Pancreas (tissue), 10 donors: ENCODE measurements around the gene RFT1. TPM values are rescaled to one million over a fixed set of nuclear protein-coding genes. Genes with fewer than 3 reads are reported as not detected.
A peak's percentile ranks its signal among the peaks of the same experiment; 100 is the strongest.

Experiments
- ATAC-seq, 4 donors: fragments of 200-7000 bp; cut with Tn5 transposase; one replicate each; pipeline versions ENCODE4 v1.8.0 to v1.9.1; 2020; ENCODE audit warnings: mild to moderate bottlenecking in 4 of 4, moderate library complexity in 4 of 4
- DNase-seq, 6 donors: peaks; one replicate each; pipeline ENCODE4 v3.0.0-alpha.2; 2020
- FAIRE-seq: peaks from 2 replicates; lab custom pipeline; 2012; peaks lifted over from hg19 to GRCh38; lab: Jason Lieb, UNC
- H3K27ac ChIP-seq, 4 donors: fragments of 200-600 bp; sonication (generic); 1 replicate in 3 of 4; 2 replicates in 1 of 4; pipeline versions ENCODE4 v1.5.0 to v1.8.0; 2020
- H3K27me3 ChIP-seq, 4 donors: fragments of 200-600 bp; one replicate each; pipeline ENCODE4 v1.8.0; 2021
- H3K36me3 ChIP-seq, 3 donors: fragments of 200-600 bp; sonication (generic) in 1 of 3; one replicate each; pipeline versions ENCODE4 v1.5.0 to v1.8.0; 2020 to 2021
- H3K4me1 ChIP-seq, 3 donors: fragments of 200-600 bp; one replicate each; pipeline ENCODE4 v1.8.0; 2021
- H3K4me3 ChIP-seq, 4 donors: fragments of 200-600 bp; sonication (generic) in 2 of 4; one replicate each; pipeline versions ENCODE4 v1.5.0 to v1.8.0; 2020 to 2021
- H3K9me3 ChIP-seq, 4 donors: fragments of 200-600 bp; one replicate each; pipeline ENCODE4 v1.8.0; 2021
- WGBS, 2 donors: extraction: QIAGEN DNeasy Blood & Tissue Kit; methylation state at CpG; one replicate each; pipeline ENCODE4 v1.1.7; 2013; 5-methylcytosine and 5-hydroxymethylcytosine counted together
- intact Hi-C, 3 donors: fragments of 100-400 bp; cut with DNase I; formaldehyde crosslinking; loops; one replicate each; pipeline versions ENCODE4 v1.11.1 to v1.14.2; 2022
- polyA plus RNA-seq, 2 donors: library from polyadenylated mRNA; stranded (reverse); fragments of 200-250 nt; gene quantifications; one replicate each; pipeline ENCODE4 v1.2.3, GENCODE V29; 2013
- total RNA-seq, 6 donors: library from RNA; stranded (reverse); fragmentation: NEBNext Ultra II Directional in 4 of 6; extraction: Animal tissue kit (Norgen Biotek cat#: 25700) in 4 of 6; gene quantifications; one replicate each; pipeline versions ENCODE4 v1.2.1 to v1.2.4, GENCODE V29; 2021 to 2023
- TF ChIP-seq, protein P1 (sequence below), 4 donors: fragments of 200-600 bp; sonication (generic) in 3 of 4; IDR thresholded peaks; one replicate each; pipeline versions ENCODE4 v1.5.0 to v1.8.0; 2021; ENCODE audit warnings: antibody characterized with exemption in 4 of 4
- donor health status: healthy with polysubstance abuse.
- donor health status: DM: no; HTN: no; CAD: no; lungs with moderate emphysema.
- donor health status: DM: no; HTN: no; CAD: no.
- donor health status: control.
- donor health status: control.
- donor health status: Bipolar disorder and iron deficiency.
- donor health status: DM: yes; HTN: yes; CAD: no.
- donor health status: DM: no; HTN: no; CAD: no.
- donor health status: DM: no; HTN: no; CAD: no.
- donor health status: DM: yes; HTN: yes; CAD: no.

Gene RFT1
- total and polyA plus RNA-seq, 8 donors = 6.9 to 20.4 (median 15.0) TPM

DNA sequence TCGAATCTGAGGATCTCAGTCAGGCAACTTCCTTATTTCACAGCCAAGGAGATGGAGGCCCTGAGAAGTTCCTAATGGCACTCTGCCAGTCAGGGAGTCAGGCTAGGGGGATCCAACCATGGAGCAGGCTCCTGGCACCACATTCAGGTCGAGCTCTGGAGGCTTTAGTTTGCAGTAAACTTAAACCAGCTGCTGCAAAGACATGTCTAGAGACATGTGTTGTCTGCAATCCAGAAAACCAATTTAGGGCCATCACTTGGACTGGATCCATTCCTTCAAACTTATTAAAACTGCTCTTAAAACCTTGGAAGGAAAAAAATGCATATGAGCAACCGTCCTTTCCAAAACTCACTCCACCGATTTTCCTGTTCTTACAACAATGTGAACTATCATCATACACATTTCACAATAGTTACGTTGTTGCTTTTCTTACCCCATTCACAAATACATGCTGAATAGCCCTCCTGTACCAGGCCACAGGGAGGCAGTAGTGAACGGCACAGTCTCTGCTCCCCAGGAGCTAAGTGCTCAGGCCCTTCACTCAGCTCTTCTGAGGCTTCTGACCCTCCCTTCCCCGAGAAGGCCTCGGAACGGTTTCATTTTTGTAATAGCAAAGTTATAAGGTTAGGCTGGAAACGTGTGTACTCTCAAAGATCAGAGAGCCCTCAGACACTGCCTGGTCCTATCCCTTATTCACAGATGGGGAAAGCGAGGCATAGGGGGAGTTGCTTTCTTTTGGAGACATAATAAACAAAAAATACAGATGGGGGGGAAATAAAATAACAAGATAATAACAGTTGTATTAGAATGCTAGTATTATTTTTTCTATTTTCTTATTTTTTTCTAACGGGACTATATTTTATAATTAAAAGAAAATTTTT is 20.1 kb downstream of the RFT1 start:
- Histone ChIP-seq H3K4me3 (no peak overlapping the region), H3K36me3 (peaks cover 0 to 23% (median 0%) of the 10 kb centered on the region in 3 donors), H3K9me3 (no peaks in the 10 kb centered on the region), H3K4me1 (peaks cover 0 to 4% (median 0%) of the 10 kb centered on the region in 3 donors), H3K27ac (no peak overlapping the region), H3K27me3 (no peaks in the 10 kb centered on the region)
- ATAC-seq (peak in 3 of 4 donors; percentile 57 to 78 (median 61)), DNase-seq (no peak), FAIRE-seq (peak; percentile 29)
- intact Hi-C loops = no loop called here
- TF ChIP-seq, protein P1, sequence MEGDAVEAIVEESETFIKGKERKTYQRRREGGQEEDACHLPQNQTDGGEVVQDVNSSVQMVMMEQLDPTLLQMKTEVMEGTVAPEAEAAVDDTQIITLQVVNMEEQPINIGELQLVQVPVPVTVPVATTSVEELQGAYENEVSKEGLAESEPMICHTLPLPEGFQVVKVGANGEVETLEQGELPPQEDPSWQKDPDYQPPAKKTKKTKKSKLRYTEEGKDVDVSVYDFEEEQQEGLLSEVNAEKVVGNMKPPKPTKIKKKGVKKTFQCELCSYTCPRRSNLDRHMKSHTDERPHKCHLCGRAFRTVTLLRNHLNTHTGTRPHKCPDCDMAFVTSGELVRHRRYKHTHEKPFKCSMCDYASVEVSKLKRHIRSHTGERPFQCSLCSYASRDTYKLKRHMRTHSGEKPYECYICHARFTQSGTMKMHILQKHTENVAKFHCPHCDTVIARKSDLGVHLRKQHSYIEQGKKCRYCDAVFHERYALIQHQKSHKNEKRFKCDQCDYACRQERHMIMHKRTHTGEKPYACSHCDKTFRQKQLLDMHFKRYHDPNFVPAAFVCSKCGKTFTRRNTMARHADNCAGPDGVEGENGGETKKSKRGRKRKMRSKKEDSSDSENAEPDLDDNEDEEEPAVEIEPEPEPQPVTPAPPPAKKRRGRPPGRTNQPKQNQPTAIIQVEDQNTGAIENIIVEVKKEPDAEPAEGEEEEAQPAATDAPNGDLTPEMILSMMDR (IDR thresholded peaks at IDR 0.05) = peak in 2 of 4 donors; percentile 13 to 14
- 65 to 67% methylated on average over 12 of the region's 12 CpGs for WGBS, 2 donors

DNA sequence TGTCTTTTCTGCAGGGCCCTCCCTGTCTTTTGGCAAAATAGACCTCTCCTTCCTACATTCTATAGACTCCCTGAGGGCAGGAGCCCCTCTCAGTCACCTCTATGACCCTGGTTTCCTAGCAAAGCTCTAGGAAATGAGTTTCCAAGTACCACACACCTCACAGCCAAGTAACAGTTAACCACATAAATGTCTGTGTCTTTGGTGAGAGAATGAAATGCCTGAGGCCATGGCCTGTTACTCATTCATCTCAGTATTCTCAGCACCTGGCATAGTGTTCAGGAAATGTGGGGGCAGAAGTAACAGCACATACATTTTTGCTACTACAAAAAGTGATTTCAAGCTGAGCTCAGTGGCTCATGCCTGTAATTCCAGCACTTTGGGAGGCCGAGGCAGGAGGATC is 21.0 kb downstream of the RFT1 start:
- no peak for FAIRE-seq

DNA sequence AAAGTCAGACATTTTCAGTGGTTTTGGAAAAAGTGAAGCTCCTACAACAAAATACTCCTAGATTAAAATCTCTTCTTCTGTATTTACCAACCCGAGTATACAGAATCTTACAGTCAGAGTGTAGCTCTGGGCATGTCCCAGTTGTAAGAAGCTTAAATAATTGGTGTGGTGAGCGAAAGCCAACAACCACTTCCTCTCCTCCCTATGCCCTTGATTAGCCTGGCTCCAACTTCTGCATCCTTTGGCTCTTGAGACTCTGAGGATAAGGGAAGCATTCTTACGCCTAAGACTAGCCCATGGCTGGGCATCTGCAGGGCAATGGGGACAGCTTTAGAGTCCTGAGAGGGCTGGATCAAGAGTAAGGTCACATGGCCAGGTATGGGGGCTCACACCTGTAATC is 25.5 kb downstream of the RFT1 start:
- intact Hi-C loops = no loop called here
- Histone ChIP-seq H3K27me3 (no peaks in the 10 kb centered on the region), H3K36me3 (peaks cover 0 to 40% (median 23%) of the 10 kb centered on the region in 3 donors), H3K4me3 (no peak overlapping the region), H3K4me1 (no peaks in the 10 kb centered on the region), H3K27ac (no peak overlapping the region), H3K9me3 (no peaks in the 10 kb centered on the region)
- no peak for FAIRE-seq
- DNase-seq = peak in 1 of 6 donors; percentile 16
- TF ChIP-seq, protein P1 (IDR thresholded peaks at IDR 0.05) = no peak
- 62 to 66% methylated on average over 3 of the region's 3 CpGs for WGBS, 2 donors
- peak in 2 of 4 donors; percentile 41 to 52 for ATAC-seq

More for the DNA sequence above, 21.0 kb downstream of the RFT1 start:
- WGBS, 2 donors = 78 to 91% methylated on average over 1 of the region's 1 CpG
- Histone ChIP-seq H3K9me3 (no peaks in the 10 kb centered on the region), H3K4me3 (no peak overlapping the region), H3K36me3 (peaks cover 0 to 29% (median 6%) of the 10 kb centered on the region in 3 donors), H3K27ac (no peak overlapping the region), H3K4me1 (peaks cover 0 to 4% (median 0%) of the 10 kb centered on the region in 3 donors), H3K27me3 (no peaks in the 10 kb centered on the region)
- no peak for DNase-seq
- TF ChIP-seq, protein P1 (IDR thresholded peaks at IDR 0.05) = no peak
- ATAC-seq = no peak
- intact Hi-C loops = no loop called here

DNA sequence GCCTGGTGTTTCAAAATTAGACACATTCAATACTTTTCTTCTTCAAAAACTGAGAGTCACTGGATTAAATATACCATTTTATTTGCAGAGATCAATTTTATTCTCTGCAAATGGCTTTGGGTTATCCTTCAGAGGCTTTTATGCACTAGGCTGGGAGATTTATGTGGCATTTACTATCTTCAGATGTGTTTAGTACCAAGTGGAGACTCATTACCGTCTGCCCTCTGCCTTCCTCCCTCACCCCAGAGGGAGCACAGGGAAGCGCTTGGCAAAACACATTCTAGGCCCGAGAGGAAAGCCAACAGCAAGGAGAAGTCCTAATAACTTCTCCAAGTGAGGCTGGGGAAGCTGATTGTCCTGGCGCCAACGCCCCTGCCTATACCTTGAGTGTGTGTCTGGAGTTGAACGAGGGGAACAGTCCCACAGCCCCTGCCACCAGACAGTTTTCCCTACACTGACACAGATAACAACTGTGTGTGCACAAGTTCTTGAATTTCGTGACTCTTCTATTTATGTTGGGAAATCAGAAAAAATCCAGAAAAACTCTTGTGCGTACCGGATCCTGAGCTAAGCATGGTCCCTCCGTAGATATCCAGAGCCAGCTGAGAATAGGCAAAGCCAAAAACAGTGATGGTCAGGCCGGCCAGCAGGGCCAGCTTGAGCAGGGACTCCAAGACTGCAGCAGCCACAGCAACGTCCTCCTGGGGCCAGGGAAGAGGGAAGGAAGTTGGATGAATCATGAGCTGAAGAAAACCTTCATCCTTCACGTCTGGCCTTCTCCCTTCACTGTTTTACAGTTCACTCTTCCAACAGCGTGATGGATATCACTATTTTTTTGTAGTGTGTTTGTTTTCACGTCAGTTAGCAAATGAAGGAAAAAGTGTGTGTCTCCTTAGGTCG is 26.6 kb downstream of the RFT1 start:
- no peak overlapping the region for H3K4me3 ChIP-seq
- ATAC-seq (peak in 2 of 4 donors; percentile 45 to 49), DNase-seq (peak in 1 of 6 donors; percentile 32), FAIRE-seq (no peak)
- intact Hi-C loops = no loop called here
- H3K36me3 ChIP-seq = peaks cover 0 to 35% (median 26%) of the 10 kb centered on the region in 3 donors
- no peaks in the 10 kb centered on the region for H3K4me1 ChIP-seq
- no peaks in the 10 kb centered on the region for H3K9me3 ChIP-seq
- no peak overlapping the region for H3K27ac ChIP-seq
- TF ChIP-seq, protein P1 (IDR thresholded peaks at IDR 0.05) = no peak
- H3K27me3 ChIP-seq = no peaks in the 10 kb centered on the region
- WGBS, 2 donors = 83 to 89% methylated on average over 16 of the region's 16 CpGs
